GM23338 (cell line): Measurements from ENCODE around the gene XYLT1.

Experiments
- CTCF ChIP-seq, 2 experiments: fragments of 200-600 bp in 1 of 2; sonication (generic) in 1 of 2; conservative IDR thresholded peaks; 2 replicates each; pipeline versions ENCODE4 v1.5.1 to v1.6.1; 2016 to 2017; ENCODE audit warnings: antibody characterized with exemption in 2 of 2, low read depth in 2 of 2, mild to moderate bottlenecking in 2 of 2, moderate library complexity in 1 of 2
- EZH2 ChIP-seq: fragments of 200-600 bp; sonication (generic); IDR thresholded peaks from one replicate; pipeline ENCODE4 v1.8.0; 2017; ENCODE audit warnings: antibody characterized with exemption, mild to moderate bottlenecking, low read depth; ENCODE audit not compliant: unreplicated experiment
- POLR2AphosphoS5 ChIP-seq: IDR thresholded peaks from 2 replicates; pipeline ENCODE4 v1.6.1; 2016; ENCODE audit warnings: antibody characterized with exemption, low read depth
- ZNF114 ChIP-seq: fragments of 250-450 bp; sonication (Bioruptor Pico); IDR thresholded peaks from 2 replicates; pipeline ENCODE4 v1.5.0; 2020; ENCODE audit warnings: mild to moderate bottlenecking, moderate library complexity

- no peak for TF ChIP-seq CTCF (conservative IDR thresholded peaks at IDR 0.05; ENCODE audit: low read depth in 2 of 2)
- no peak for TF ChIP-seq EZH2
- no peak for TF ChIP-seq POLR2AphosphoS5
- TF ChIP-seq ZNF114 (CRISPR knock-in tag), result no peak
Measured at GRCh38 chr16:17154981-17155380, 315.8 kb downstream of the XYLT1 start.
